ELF-1 (cell line): Measurements from ENCODE around the gene KIF26A.

Source experiments
- DNase-seq: peaks from one replicate; pipeline ENCODE4 v3.0.0-alpha.2; 2016; ENCODE audit warnings: low read depth, low spot score

Gene KIF26A

GRCh38 chr14:104156142-104156541 is 17.8 kb downstream of the KIF26A start:
- DNase-seq = no peak

- DNase-seq = peak; percentile 72
Observed at GRCh38 chr14:104157016-104157928, 18.9 kb downstream of the KIF26A start.

- DNase-seq = no peak
Observed at GRCh38 chr14:104158827-104159798, 20.7 kb downstream of the KIF26A start.

GRCh38 chr14:104159990-104160389 is 21.6 kb downstream of the KIF26A start:
- no peak for DNase-seq

GRCh38 chr14:104161602-104162367 is 23.4 kb downstream of the KIF26A start:
- DNase-seq = no peak

GRCh38 chr14:104162495-104162894 is 24.1 kb downstream of the KIF26A start:
- no peak for DNase-seq

- DNase-seq = no peak
Observed at GRCh38 chr14:104163541-104163940, 25.2 kb downstream of the KIF26A start.

- DNase-seq = no peak
Observed at GRCh38 chr14:104164041-104164440, 25.7 kb downstream of the KIF26A start.

GRCh38 chr14:104164512-104164911 is 26.1 kb downstream of the KIF26A start:
- DNase-seq = no peak

GRCh38 chr14:104166698-104167097 is 28.3 kb downstream of the KIF26A start:
- no peak for DNase-seq

GRCh38 chr14:104168603-104169002 is 30.2 kb downstream of the KIF26A start:
- no peak for DNase-seq

- DNase-seq = no peak
Observed at GRCh38 chr14:104169005-104169698, 30.8 kb downstream of the KIF26A start.

- DNase-seq = no peak
Observed at GRCh38 chr14:104169699-104170479, 31.5 kb downstream of the KIF26A start.

GRCh38 chr14:104171029-104171697 is 32.8 kb downstream of the KIF26A start:
- DNase-seq = peak; percentile 98

- no peak for DNase-seq
Observed at GRCh38 chr14:104171895-104172294, 33.5 kb downstream of the KIF26A start.

GRCh38 chr14:104172349-104172748 is 34.0 kb downstream of the KIF26A start:
- no peak for DNase-seq

- DNase-seq = no peak
Observed at GRCh38 chr14:104172880-104173279, 34.5 kb downstream of the KIF26A start.

- no peak for DNase-seq
Observed at GRCh38 chr14:104174051-104174450, 35.7 kb downstream of the KIF26A start.

- no peak for DNase-seq
Observed at GRCh38 chr14:104175041-104175440, 36.7 kb downstream of the KIF26A start.

GRCh38 chr14:104175811-104176210 is 37.4 kb downstream of the KIF26A start:
- no peak for DNase-seq
